ENCODE results near the gene WDR1.

The WDR1 gene, protein sequence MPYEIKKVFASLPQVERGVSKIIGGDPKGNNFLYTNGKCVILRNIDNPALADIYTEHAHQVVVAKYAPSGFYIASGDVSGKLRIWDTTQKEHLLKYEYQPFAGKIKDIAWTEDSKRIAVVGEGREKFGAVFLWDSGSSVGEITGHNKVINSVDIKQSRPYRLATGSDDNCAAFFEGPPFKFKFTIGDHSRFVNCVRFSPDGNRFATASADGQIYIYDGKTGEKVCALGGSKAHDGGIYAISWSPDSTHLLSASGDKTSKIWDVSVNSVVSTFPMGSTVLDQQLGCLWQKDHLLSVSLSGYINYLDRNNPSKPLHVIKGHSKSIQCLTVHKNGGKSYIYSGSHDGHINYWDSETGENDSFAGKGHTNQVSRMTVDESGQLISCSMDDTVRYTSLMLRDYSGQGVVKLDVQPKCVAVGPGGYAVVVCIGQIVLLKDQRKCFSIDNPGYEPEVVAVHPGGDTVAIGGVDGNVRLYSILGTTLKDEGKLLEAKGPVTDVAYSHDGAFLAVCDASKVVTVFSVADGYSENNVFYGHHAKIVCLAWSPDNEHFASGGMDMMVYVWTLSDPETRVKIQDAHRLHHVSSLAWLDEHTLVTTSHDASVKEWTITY

DNA sequence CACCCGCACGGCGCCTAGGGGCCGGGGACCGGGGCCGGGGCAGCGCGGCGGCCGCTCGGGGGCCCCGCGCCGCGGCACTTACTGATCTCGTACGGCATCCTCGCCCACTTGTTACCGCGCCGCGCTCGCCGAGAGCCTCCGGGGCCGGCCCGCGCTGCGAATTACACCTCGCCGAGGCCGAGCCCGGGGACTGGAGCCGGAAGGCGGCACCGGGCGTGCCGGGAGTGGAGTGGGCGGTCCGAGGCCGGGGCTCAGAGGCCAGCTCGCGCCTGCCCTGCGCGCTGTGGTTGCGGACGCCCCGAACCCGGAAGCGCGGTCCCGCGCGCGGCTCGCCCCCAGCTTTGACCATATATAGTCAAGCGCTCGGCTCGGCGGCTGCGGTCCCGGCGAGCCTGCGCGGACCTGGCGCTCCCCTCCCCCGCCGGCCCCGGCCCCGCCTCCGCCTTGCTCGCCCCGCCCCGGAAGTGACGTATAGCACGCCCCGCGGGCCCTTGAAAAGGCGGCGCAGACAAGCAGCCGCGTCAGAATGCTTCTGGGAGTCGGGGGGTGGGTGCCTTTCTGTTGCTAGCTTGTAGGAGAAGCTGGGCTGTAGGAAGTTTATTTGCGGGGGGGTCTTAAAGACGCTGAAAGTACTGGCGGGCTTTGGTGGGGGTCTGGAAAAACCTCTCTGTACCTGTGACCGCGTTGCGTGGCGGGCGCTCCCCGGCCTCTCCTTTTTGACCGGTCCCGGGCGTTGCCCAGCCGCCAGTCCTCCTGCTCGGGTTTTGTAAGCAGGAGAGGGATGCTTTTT is at the start of gene WDR1:
Gene WDR1 (minus strand): TSS at position 231 of the 790 bp plus-strand sequence. CDS start 133 bp downstream, at position 98.
- peak; percentile 58 to 97 (median 92) for DNase-seq

DNA sequence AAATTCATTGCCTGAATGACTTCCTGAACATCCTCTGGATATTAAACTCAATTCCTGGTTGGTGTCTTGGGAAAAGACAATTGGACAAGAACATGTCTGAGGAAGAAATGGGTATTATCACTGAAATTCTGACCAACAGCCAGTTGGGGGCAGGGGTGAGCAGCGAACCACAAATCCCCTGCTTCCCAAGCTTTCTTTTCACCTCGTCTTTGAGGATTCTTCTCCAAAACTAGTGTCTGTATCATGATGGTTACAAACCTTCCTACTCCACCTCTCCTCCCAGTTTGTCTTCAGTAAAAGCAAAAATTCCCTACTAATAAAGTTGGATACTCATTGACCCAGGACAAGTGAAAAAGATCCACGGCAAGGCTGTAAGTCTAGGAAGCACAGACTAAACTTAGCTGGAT is 48.3 kb upstream of the WDR1 start:
- DNase-seq = peak in 7 of 14 donors; percentile 1 to 24 (median 12)

DNA sequence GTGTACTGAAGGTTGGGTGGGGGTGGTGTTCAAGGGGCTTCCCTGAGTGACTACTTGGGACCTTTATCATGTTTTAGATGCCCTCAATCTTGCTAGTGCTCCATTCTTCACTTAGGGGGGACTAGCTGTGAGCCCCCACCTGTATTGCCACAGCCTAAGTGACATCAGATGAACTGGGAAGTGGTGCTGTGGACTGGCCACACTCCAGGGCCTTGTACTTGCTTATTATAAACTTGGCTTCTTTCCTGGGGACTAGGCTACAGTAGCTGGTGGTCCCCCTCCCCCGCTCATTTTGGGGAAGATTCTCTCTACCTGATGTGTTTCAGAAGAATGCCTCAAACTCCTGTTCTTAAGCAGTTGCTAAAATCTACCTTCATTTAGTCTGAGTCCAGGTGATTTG is 46.7 kb upstream of the WDR1 start:
- DNase-seq = no peak

DNA sequence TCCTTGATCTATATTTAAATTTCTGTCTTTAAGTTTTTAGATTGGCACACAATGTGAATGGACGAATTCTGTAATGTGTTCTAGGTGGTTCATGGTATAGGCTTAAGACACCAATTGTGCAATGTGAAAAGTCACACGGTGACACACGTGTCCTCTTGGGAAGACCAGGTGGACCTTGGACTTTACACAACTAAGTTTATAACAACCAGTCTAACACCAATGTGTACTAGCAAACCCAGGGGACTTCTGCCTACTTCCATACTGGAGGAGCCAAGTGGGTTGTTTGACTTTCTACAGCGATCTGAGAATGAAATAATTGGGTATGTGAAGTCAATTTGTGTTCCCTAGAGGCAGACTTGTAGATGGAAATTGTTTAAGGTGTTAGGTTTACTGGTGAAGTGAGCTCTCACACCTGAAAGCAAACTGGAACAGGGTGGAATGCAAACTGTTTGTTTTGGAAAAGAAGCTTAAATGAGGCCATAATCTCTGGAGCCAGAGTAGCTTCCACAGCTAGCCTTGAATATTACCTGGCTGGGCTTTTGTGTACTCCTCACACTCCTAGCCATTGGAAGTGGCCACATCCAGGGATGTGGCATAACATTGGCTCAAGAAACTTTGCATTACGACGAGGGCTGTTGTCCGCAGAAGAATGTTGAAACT is 45.9 kb upstream of the WDR1 start:
- DNase-seq = no peak

DNA sequence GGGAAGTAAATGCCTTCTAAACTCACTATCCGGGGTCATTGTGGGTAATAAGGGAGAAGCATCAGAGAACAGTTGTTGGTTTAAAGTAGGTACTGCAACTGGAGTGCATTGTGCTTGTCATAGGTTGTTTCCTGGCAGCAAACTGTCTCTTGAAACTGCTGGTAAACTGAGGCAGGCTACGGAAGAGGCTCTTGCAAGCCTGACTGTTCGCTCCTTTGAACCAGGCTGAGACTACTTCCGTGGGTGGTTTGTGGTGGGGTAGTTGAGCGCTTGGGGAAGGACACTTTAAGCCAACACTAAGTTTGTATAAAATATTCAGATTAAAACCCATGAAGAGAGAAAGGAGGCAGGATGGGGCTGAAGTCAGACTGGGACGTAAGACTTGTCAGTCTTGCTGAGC is 45.2 kb upstream of the WDR1 start:
- DNase-seq = no peak

DNA sequence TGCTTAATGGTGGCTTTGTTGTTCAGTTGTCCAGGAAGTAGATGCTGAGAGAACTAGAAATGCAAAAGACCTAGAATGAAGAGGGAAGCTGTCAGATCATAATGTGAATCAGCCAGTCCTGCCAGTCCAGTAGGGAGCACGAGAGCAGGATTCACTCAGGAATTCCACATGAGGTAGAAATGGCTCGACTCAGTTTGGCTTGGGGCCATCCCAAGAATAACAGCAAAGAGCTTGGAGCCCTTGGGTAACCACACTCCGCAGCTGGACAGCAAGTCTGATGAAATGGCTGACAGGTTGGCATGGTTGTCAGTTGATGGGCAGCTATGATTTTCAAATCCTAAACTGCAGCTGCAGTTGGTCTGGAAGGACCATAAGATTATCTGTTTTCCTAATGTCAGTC is 44.5 kb upstream of the WDR1 start:
- DNase-seq = no peak

DNA sequence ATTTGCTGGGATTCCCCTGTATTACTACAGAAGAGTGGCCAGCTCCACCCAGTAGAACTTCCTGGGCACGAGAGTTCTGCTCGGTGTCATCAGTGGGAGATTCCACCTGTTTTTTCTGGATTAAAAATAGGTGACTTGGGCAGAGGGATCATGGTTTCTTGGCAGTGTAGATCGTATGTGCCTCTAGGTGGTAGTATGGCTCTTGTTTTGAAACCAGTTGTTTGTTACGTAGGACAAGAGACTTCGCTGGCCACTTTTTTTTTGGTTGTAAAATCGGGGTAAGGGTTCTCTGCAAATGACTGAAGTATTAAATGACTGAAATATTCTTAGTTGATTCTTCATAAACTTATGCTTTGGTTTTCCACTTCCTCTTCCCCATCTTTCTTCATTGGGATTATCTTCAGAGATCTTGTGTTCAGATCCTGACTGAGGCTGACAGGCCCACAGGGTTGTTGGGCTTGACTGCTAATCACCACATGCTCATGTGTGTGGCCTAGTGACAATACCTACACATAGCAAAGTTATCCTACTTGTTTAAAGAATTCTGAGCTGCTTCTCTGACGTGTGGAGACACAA is 43.8 kb upstream of the WDR1 start:
- DNase-seq = peak in 1 of 14 donors; percentile 1

DNA sequence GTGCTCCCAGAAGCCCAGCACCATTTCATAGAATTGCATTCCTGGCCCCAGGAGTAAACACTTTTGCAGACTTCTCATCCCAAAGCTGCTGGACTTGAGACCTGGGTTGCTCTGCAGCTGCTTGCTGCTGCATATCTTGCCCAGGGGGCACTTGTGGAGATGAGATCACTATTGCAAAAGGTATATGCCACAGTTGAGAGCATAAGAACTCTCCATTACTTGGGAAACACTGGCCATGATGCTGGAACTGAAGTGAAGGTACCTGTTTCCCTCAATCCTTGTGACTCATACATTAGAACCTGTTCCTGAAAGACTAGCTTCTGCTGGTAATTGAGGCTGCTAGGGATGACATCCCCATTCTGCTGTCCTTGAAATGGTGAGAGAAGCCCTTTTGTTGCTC is 43.1 kb upstream of the WDR1 start:
- no peak for DNase-seq

DNA sequence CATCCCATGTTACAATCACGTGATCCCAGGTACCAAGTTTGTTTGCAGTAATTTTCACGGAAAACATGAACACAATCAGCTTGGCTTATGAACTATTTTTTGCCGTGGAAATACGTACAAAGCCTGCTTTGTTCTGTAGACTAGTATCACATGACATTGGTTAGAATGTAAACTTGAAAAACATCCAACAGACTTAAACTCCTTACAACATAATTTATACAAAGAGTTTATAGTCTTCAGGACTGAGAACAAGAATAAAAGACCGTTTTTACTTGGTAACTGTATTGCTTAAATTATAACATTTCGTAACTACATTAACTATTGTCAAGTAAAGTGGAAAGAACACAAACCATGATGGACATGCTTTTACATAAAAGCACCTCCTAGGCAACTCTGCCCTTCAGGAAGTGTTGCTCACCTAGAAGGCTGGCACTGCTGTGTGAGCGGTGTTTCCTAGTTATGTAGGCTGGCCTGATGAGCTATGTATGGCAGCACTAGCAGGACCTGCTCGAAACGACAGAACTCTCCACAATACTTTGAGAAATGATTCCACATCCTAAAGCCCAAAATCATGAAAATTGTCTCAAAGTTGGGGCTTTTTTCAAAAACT is 41.8 kb upstream of the WDR1 start:
- no peak for DNase-seq

DNA sequence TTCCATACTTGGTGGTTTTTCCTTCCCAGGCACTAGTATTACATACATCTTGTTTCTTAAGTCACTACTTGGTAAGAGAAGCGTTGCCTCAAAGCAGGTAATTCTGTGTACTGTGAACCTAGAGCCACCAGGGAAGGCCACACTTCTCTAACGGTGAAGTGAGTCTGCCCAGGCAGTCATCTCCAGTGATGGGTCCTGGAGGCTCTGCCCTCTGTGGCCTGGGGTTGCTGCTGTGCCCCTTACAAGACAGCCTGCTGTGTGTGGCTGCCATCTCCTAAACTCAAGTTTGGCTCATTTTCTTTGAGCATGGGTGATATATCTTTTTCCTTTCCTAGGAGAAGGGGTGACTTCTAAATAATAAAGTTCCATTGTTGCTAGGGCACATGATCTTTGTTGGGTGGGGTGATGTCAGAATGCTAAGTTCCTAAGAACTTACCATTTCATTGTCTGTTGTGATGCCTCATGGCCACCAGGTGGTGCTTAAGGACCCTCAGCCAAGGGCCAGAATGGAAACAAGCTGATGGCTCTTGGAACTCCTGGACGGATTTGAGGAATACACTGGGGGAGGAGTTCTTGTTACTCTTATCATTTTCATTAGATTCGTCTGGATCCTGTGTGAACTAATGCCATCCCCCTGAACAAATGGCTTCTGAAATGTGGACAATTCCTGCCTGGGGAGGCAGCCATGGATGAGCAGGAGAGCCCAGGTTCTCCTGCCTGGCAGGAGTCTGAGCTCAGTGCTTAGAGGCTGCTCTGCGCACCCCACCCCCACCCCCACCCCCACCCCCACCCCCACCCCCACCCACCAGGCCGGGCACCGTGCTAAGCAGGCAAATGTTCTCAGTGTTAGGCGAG is 41.1 kb upstream of the WDR1 start:
- DNase-seq = peak in 8 of 14 donors; percentile 4 to 42 (median 8)

DNA sequence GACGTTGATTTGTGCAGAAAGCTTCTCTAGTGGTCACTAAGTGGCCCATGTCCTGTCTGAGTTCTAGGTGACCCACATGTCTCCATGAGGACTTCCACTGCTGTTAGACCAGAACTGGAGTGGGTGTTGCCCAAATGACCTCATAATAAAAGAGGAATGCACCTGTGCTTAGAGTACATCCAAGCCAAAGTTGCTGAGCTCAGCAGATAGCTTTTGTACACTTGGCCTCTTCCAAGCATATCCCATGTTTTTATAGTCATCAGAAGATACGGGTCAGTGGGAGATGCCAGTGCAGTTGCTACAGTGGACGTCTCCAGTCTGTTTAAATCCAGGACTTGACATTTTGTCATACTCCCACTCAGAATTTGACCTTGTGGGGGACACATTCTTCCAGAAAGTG is 37.6 kb upstream of the WDR1 start:
- no peak for DNase-seq

DNA sequence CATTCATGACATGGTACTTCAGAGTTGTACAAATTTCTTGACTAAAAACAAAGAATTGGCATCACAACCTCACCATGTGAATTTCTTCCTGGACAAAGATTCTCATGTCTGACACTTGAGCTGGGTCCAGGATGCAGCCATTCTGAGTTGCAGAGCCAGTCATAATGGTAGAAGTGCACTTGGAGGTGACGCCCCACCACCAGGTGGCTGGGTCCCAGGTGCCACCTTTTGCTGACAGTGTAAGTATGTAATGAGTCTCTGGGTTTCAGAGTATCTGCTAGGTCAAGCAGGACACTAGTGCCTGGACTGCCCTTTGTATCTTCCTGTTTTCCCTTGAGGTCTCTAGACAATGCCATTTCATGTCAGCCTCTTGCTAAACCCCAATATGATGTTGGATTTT is 36.6 kb upstream of the WDR1 start:
- no peak for DNase-seq

DNA sequence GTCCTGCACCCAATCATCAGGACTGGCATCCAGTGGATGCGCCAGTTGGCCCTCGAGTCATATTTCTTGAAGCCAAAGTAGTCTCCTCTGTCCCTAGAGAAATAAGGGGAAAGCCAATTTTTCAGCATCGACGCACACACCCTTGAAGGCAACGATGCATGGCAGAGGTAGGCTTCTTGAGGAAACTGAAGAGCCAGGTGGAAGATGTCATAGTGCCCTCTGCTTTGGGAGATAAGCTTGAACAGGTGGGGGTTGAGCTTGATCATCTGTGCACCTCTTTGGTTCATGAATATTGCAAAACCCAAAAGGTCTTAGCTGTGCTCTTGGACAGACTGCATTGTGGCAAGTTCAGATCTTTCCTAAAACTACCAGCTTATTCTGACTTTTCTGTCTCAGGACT is 34.6 kb upstream of the WDR1 start:
- DNase-seq = no peak

DNA sequence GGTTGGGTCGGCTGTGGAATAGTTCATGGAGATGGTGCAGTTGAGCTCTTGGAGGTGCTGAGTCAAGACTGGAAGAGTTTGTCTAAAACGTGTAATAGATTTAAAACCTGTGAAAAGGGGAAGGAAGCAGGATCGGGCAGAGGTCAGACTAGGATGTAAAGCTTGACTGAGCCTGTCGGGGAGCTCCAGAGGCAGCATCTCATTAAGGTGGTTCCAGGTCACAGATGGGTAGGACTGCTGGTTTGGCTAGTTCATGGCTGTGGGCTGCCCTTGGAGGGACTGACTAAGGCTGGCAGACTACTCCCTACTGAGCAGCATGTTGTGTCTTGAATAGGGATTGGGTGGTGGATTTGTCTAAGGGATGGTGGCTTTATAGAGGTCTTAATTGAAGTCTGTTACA is 28.4 kb upstream of the WDR1 start:
- DNase-seq = no peak

DNA sequence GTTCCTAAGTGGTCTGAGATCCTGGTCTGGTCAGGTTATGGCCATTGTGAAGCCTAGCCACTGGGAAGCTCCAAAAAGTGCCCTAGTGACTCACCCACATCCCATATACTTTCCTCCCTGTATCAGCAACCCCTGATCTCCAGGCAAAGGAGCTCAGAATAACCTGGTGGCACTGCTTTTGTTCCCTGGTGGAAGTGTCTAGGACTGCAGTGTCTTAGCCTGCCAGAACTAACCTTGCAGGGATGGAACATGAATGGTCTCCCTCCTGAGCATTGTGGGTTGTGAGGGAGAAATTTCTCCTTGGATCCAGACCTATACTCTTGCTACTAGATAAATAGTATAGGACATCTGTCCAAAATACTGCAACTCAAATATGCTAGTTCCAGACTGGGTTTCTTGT is 27.9 kb upstream of the WDR1 start:
- DNase-seq = no peak

DNA sequence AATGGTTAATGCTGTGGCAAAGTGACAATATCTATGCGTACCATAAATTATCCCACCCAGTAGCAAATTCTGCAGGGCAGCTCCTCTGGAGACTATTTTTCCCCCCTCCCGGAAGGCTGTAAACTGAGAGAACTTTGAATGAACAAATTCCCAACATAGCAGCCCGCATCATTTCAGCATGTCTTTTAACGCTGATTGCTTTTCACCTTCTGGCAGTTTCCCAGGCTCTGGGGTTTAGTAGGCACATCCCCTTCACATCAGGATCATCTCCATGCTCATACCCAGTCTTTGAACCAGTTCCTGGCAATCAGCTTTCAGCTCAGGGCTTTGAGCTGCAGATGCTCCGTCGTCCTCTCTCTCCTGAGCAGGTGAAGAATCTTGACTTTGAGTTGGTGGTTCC is 26.6 kb upstream of the WDR1 start:
- no peak for DNase-seq

DNA sequence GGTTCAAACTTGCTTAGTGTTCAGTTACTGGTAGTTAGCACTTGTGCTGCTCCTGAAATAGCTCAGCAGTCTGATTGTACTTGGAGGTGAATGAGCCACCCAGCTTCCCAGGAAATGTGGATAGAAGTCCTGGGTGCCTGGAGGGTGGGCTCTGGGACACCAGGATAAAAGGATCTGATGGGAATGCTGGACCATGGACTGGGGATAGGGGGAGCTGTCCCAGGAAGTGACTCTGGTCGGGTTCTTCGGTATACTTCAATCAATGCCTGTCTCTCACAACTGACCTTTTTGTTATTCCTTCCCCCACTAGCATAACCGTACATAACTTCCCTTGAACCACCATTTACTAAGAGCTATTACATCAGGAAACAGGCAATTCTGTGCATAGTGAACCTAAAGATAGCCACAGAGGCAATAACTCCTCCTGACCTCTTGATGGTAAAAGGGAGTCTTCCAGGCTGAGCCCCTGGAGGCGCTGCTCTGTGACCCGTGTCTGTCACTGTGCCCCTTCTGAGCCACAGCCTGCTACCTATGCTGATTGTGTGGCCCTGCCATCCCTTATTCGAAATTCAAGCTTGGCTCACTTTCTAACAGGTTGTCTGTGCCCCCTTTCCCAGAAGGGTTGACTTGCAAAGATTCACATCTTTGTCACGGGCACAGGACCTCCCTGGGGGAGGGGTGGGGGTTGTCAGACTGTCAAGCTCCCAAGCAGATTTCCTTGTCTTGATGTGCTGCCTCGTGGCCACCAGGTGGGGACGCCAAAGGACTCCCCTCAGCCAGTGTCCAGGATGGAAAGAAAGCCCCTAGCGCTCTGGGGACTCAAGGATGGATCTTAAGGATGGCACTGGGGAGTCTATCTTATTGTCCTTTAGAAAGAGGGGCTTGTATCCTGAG is 24.5 kb upstream of the WDR1 start:
- no peak for DNase-seq

DNA sequence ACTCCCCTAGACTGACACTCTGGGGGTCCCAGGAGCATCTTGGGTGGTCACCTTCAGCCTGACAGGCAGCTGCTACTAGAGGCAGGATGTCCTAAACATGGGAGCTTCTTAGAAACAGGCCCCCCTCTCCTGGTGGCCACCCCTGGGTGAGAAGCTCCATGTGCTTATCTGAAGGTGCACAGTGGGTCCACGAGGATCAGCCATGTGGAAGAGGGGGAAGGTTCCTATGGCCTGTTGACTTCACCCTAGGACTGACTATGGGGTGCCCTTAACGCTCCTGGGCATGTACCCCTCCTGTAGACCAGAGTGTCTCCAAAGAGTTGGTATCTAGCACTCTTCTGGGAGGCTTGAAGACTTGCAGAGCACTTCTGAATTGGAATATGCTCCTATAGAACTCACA is 22.9 kb upstream of the WDR1 start:
- no peak for DNase-seq

DNA sequence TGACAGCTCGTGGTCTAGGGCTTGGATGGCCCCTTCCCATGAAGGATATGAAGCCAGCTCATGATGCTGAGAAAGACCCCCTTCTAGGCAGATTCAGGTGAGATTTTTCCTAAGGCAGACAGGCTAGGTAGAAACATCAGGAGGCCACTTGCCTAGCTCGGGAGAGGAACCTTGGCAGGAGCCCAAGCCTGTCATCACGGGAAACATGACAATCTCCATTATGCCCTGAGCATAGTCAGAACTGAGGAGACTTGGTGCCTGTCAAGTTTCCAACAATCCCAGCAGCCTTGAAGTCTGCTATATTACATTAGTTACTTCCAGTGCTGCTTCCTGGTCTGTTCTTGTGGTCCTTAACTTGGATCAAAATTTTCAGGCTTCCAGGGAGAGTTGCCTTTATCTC is 18.7 kb upstream of the WDR1 start:
- no peak for DNase-seq

DNA sequence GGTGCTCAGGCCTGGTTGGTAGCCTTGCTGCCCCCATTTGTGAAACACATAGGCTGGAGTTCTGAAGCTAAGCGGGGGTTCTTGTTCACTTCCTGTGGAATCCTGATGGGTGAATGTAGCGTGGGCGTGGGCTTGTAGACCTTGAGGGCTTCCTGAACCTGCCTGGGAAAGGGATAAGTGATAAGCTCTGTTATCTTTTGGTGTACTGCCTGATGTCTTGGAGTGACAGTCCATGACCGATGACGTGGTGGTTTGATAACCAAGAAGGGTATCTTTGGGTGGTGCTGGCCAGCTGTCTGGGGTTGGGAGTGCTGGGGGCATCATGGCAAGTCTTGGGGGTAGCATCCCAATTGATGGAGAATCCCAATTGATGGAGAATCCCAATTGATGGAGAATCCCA is 17.5 kb upstream of the WDR1 start:
- no peak for DNase-seq
